ENCODE data around the gene FOLR1. TPM values are rescaled to one million over a fixed set of nuclear protein-coding genes. Genes with fewer than 3 reads are reported as not detected.

The FOLR1 gene
- total and polyA plus RNA-seq, 10 of the 15 experiments (the other 5 are each of a cell fraction or from before 2014, with no cell fraction given): not detected

GRCh38 chr11:72220696-72221363, 28.9 kb downstream of the FOLR1 start:
- no peak overlapping the region for H3K27ac ChIP-seq (ENCODE audit: control insufficient read depth, insufficient read depth)
- H3K79me2 ChIP-seq (ENCODE audit: control insufficient read depth, insufficient read depth, low read length): peaks cover 19% of the 10 kb centered on the region
- POLR2A ChIA-PET: no interaction called here
- peak overlapping the region; percentile 46; the same call in 1 of the 2 replicates for H3K4me2 ChIP-seq (ENCODE audit: control insufficient read depth, insufficient read depth)
- H3K4me1 ChIP-seq (ENCODE audit: control insufficient read depth, insufficient read depth, low read length): peaks cover 19% of the 10 kb centered on the region
- H3K27me3 ChIP-seq (replicated peaks in 1 of 2; ENCODE audit: control insufficient read depth in 2 of 2, insufficient read depth in 2 of 2, low read length in 1 of 2): no peaks in the 10 kb centered on the region
- no peaks in the 10 kb centered on the region for H3K36me3 ChIP-seq (ENCODE audit: control insufficient read depth in 2 of 2, insufficient read depth in 2 of 2, low read length in 1 of 2)
- WGBS (ENCODE audit: insufficient coverage, insufficient replicate concordance, low lambda C conversion rate, missing lambda C conversion rate): 56% methylated on average over 10 of the region's 10 CpGs
- intact Hi-C loops (cut with micrococcal nuclease; ENCODE audit: unreplicated experiment): loop anchor here (5.0 kb wide), 1 partner anchor 211 kb away; the partner anchor contains the start of gene CLPB
- no peak for TF ChIP-seq ZBTB40 (IDR thresholded peaks at IDR 0.05; ENCODE audit: borderline replicate concordance)
- TF ChIP-seq SREBF1 (IDR thresholded peaks at IDR 0.05; ENCODE audit: low read length): no peak
- TF ChIP-seq NR2C1 (IDR thresholded peaks at IDR 0.05): no peak
- peak; percentile 16 to 71; a peak in 3 of 4 replicates for TF ChIP-seq BHLHE40 (IDR thresholded peaks at IDR 0.05; ENCODE audit: borderline replicate concordance in 1 of 2, low read depth in 2 of 2, low read length in 1 of 2)
- no peak for TF ChIP-seq ZNF592 (IDR thresholded peaks at IDR 0.05)
- SMC1A ChIA-PET (ENCODE audit: uncharacterized antibody, unreplicated experiment): interaction anchor here (1.0 to 1.2 kb wide), 2 partner anchors 76 to 196 kb away, joined by 3 read pairs; no protein-coding TSS in a partner anchor
- ATAC-seq (no peak), FAIRE-seq (no peak), DNase-seq (ENCODE audit: low read depth, low spot score) (no peak)
- CTCF ChIA-PET: interaction anchor here (1.2 to 2.0 kb wide), 4 partner anchors 37 to 293 kb away, joined by 3 to 8 read pairs (median 8); partner anchors contain the start of gene XNDC1N
- H4K20me1 ChIP-seq (ENCODE audit: control insufficient read depth, insufficient read depth): no peaks in the 10 kb centered on the region
- no TSS peak for BruUV-seq (replicated peaks)
- RAD21 ChIA-PET (ENCODE audit: unreplicated experiment): interaction anchor here (2.4 kb wide), 1 partner anchor 210 kb away, joined by 11 read pairs; no protein-coding TSS in a partner anchor
- H3K9ac ChIP-seq (ENCODE audit: control insufficient read depth, insufficient read depth, low read length): no peak overlapping the region
- in situ Hi-C loops (cut with MboI): no loop called here
- no peak overlapping the region for H3K4me3 ChIP-seq
- no peaks in the 10 kb centered on the region for H3K9me3 ChIP-seq (replicated peaks; ENCODE audit: control insufficient read depth, insufficient read depth, low read length)
- H2AFZ ChIP-seq (ENCODE audit: control insufficient read depth, low read depth, low read length): peak overlapping the region; percentile 71
